KMS-11 (cell line): ENCODE data around the gene MTAP.

Experiments used
- H2AFZ ChIP-seq: fragments of 200-600 bp; sonication (generic); 2 replicates; pipeline ENCODE4 v1.6.1; 2016; ENCODE audit warnings: antibody characterized with exemption, mixed run types, low read depth
- H3K27ac ChIP-seq: fragments of 200-600 bp; sonication (generic); 2 replicates; pipeline ENCODE4 v1.6.1; 2016; ENCODE audit warnings: mild to moderate bottlenecking, mixed run types
- H3K27me3 ChIP-seq: fragments of 200-600 bp; sonication (generic); 2 replicates; pipeline ENCODE4 v1.6.1; 2017; ENCODE audit warnings: mild to moderate bottlenecking, low read depth, mixed run types, moderate library complexity; ENCODE audit not compliant: insufficient read depth
- H3K36me3 ChIP-seq: fragments of 200-600 bp; sonication (generic); 2 replicates; pipeline ENCODE4 v1.6.1; 2017; ENCODE audit warnings: mild to moderate bottlenecking, mixed run types; ENCODE audit not compliant: insufficient read depth
- H3K4me1 ChIP-seq: fragments of 200-600 bp; sonication (generic); 2 replicates; pipeline ENCODE4 v1.6.1; 2016; ENCODE audit warnings: mild to moderate bottlenecking, low read depth, mixed run types; ENCODE audit not compliant: poor library complexity, severe bottlenecking
- H3K4me2 ChIP-seq: fragments of 200-600 bp; sonication (generic); 2 replicates; pipeline ENCODE4 v1.7.0; 2016; ENCODE audit warnings: mild to moderate bottlenecking, mixed run types
- H3K4me3 ChIP-seq: fragments of 200-600 bp; sonication (generic); IDR thresholded peaks from 2 replicates; pipeline ENCODE4 v1.6.1; 2017; ENCODE audit warnings: low read depth, low read length, mixed read lengths; ENCODE audit not compliant: insufficient read depth
- H3K79me2 ChIP-seq: fragments of 200-600 bp; sonication (generic); 2 replicates; pipeline ENCODE4 v1.6.1; 2016; ENCODE audit warnings: low read depth, mixed run types; ENCODE audit not compliant: insufficient read depth
- H3K9ac ChIP-seq: fragments of 200-600 bp; sonication (generic); 2 replicates; pipeline ENCODE4 v1.6.1; 2016; ENCODE audit warnings: mild to moderate bottlenecking, mixed run types
- H4K20me1 ChIP-seq: fragments of 200-600 bp; sonication (generic); 2 replicates; pipeline ENCODE4 v1.6.1; 2016; ENCODE audit warnings: mild to moderate bottlenecking, mixed run types; ENCODE audit not compliant: insufficient read depth
- CTCF ChIP-seq: fragments of 200-600 bp; sonication (generic); conservative IDR thresholded peaks from 2 replicates; pipeline ENCODE4 v1.6.1; 2017; ENCODE audit warnings: low read depth, mild to moderate bottlenecking, antibody characterized with exemption, low read length, moderate library complexity, mixed read lengths

The MTAP gene

DNA sequence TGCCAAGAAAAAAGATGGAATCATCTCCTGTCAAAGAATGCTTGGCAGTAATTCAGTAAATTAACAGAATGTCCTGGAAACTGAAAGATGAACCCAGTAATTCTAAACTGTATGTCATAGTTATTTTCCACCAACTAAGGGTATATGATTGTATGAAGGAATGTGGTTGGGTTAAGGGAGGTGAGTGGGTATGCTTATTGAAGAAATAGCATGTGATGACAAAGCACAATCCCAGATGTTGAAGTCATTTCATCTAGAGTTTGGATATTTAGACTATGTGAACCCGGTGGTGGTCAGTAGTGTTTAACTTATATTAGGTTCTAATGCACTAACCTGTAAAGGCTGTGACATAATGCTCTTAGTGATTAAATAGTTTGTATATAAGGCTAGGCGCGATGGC, 104.4 kb downstream of the MTAP start:
- Histone ChIP-seq H3K4me1 (no peaks in the 10 kb centered on the region), H3K27ac (no peak overlapping the region), H3K9ac (no peak overlapping the region), H3K36me3 (no peaks in the 10 kb centered on the region), H3K4me3 (no peak overlapping the region), H3K27me3 (no peaks in the 10 kb centered on the region), H3K79me2 (no peaks in the 10 kb centered on the region), H2AFZ (no peak overlapping the region), H3K4me2 (no peak overlapping the region), H4K20me1 (no peaks in the 10 kb centered on the region)
- TF ChIP-seq CTCF = no peak

- TF ChIP-seq CTCF = no peak
- Histone ChIP-seq H3K4me1 (no peaks in the 10 kb centered on the region), H3K27me3 (no peaks in the 10 kb centered on the region), H3K27ac (no peak overlapping the region), H4K20me1 (no peaks in the 10 kb centered on the region), H3K4me3 (no peak overlapping the region), H3K4me2 (no peak overlapping the region), H2AFZ (no peak overlapping the region), H3K79me2 (no peaks in the 10 kb centered on the region), H3K9ac (no peak overlapping the region), H3K36me3 (no peaks in the 10 kb centered on the region)
These were observed 117.2 kb downstream of the MTAP start for GRCh38 chr9:21919377-21920362.

DNA sequence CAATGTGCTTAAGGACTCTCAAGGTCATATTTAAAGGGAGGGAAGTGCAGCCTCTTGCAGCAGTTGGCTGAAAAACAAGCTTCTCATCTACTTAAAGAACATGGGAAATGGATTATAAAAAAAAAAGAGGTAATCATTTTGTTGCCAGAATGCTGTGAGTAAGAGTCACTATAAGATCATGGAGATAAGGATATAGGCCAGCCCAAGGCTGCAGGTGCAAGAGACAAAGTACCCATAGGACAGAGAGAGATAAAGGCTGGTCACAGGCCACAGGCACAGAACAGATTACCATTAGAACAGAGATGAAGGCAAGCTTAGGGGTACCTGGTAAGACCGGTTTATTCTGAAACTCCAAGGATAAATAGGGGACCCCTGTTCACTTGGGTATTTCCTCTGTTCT, 121.3 kb downstream of the MTAP start:
- H3K4me2 ChIP-seq = no peak overlapping the region
- no peaks in the 10 kb centered on the region for H4K20me1 ChIP-seq

DNA sequence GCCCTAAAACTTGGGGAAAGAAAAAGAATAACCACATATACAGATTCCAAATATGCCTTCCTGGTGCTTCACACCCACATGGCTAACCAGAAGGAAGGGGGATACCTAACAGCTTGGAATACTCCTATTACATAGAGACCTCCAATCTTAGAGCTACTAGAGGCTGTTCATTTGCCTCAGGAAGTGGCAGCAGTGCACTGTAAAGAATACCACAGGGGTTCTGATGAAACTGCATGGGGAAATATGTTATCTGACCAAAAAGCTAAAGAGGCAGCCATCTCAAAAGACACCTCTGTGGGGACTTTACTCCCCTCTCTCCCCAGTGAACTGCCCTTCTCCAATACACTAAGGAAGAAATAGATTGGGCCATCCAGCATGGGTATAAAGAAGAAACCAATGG, 125.3 kb downstream of the MTAP start:
- H3K4me3 ChIP-seq = no peak overlapping the region
- H3K27ac ChIP-seq = no peak overlapping the region
- no peak for TF ChIP-seq CTCF
- H3K4me2 ChIP-seq = no peak overlapping the region
- no peaks in the 10 kb centered on the region for H3K36me3 ChIP-seq
- H3K4me1 ChIP-seq = no peaks in the 10 kb centered on the region
- no peaks in the 10 kb centered on the region for H3K27me3 ChIP-seq
- H3K9ac ChIP-seq = no peak overlapping the region
- no peak overlapping the region for H2AFZ ChIP-seq
- no peaks in the 10 kb centered on the region for H4K20me1 ChIP-seq
- no peaks in the 10 kb centered on the region for H3K79me2 ChIP-seq

More for the DNA sequence above, 121.3 kb downstream of the MTAP start:
- Histone ChIP-seq H3K27me3 (no peaks in the 10 kb centered on the region), H3K27ac (no peak overlapping the region), H3K79me2 (no peaks in the 10 kb centered on the region), H3K4me1 (no peaks in the 10 kb centered on the region), H3K4me3 (no peak overlapping the region), H2AFZ (no peak overlapping the region), H3K9ac (no peak overlapping the region), H3K36me3 (no peaks in the 10 kb centered on the region)
- TF ChIP-seq CTCF = no peak
